ENCODE measurements around the gene ATP11A.

ATP11A gene

GRCh38 chr13:112726016-112726767, 36.4 kb downstream of the ATP11A start:
- DNase-seq: no peak

- no peak for DNase-seq
These were observed 37.7 kb downstream of the ATP11A start for GRCh38 chr13:112727581-112727980.

DNA sequence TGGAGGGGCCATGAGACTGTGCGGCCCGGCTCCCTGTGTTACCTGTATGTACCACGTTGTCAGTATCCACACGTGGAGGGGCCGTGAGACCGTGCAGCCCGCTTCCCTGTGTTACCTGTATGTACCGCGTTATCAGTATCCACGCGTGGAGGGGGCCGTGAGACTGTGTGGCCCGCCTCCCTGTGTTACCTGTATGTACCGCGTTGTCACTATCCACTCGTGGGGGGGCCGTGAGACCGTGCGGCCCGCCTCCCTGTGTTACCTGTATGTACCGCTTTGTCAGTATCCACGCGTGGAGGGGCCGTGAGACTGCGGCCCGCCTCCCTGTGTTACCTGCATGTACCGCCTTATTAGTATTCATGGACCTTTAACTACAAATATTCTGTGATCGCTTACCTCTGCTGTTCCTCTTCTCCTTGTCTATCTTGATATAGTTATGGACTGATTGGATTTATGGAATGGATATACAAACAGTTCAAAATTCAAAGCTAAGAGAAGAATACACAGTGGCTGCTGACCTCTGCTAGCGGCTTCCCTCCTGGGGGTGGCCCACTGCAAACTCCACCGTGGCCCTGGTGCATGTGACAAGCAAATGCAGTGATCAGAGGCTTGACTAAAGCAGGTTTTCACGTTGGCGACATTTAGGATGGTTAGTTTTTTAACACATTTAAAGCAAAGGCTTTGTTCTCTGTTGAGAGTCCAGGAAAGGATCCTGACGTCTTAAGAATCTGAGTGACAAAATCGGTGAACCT, 38.7 kb downstream of the ATP11A start:
- no peak for DNase-seq

DNA sequence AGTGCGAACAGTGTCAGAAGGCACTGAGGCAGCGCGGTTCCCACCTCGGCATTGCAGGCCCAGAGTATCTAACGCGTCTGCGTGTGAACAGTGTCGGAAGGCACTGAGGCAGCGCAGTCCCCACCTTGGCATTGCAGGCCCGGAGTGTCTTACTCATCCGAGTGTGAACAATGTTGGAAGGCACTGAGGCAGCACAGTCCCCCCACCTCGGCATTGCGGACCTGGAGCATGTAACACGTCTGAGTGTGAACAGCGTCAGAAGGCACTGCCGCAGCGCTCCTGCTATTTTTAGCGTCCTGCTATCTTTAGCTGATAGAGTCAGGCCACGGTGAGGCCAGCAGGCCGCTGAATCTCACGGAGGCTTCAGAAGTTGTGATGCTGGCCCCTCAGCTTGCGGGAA, 39.6 kb downstream of the ATP11A start:
- DNase-seq: no peak

DNA sequence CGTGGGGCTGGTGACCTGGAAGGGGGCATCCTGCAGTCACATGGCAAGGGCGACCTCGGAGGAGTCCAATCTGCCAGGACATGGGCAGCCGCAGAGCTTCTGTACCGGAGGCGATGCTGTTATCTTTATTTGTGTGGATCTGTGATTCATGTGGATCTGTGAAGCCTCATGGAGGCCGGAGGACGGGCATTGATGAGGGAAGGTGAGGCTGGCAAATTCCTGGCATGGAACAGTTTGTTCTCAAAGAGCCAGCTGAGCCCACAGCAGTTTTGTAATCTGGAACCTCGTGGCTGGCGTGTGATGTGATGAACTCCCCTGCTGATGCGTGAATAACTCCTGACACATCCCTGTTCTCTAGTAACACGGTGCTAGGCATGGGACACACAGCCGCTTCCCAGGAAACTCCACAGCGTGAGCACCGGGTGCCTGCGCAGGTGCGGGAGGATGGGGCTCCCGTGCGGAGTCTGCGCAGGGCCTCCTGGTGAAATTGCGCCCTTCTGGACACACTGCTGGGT, 40.4 kb downstream of the ATP11A start:
- no peak for DNase-seq

- no peak for DNase-seq
These were observed 42.1 kb downstream of the ATP11A start for GRCh38 chr13:112731667-112732616.

GRCh38 chr13:112732679-112733078, 42.8 kb downstream of the ATP11A start:
- DNase-seq: no peak

DNA sequence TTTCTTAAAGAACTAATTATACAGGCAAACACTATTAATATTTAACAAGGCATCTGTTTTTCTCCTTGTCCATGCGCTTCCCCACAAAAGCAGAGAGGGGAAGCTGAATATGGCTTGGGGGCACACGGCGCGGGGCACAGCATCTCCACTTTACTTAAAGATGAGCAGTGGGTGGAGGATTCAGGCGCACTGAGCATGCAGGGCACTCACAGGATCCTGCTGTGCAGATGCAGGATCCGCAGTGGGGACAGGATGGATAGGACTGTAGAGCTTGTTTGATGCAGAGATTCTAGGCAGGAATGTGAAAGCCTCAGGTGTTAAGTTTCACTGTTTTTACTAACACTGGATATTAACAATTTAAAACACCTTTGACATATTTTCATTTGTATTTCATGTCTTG, 43.3 kb downstream of the ATP11A start:
- DNase-seq: no peak

GRCh38 chr13:112733661-112734379, 44.0 kb downstream of the ATP11A start:
- DNase-seq: no peak

DNA sequence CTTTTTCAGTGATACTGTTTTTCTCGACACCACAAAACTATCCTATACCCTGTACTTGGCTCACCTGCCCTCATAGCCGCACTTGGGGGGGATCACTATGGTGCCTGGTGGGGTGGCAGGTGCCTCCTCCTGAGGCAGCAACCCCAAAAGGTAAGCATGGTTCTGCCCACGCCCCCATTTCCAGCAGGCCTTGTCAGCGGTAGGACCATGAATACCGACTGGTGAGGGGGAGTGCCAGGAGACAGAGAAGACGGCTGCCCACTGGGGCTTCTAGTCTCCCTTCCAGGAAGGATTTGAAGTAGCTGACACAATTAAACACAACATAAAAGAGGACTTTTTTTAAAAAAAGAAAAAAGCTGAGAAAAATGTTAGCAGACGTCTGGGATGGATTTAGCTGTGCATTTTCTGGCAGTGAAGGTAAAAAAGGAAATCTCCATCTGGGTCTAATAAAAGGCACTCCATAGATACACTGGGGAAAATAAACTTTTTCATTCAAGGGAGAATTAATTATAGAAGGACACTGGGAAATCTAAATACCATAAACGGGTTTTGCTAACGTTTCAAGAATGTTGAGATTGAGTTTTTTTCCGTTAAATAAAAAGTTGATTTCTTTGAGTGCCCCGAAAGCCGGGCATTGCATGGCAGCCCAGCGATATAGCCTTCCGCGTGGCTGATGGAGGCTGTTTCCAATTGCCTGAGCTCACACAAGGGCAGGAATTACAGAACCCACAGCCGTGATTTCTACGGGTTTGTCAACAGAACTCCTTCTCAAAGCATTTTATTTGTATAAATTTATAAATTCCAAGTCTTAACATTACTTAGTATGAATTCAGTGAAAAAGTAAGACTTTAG, 45.1 kb downstream of the ATP11A start:
- no peak for DNase-seq

- DNase-seq: no peak
These were observed 46.0 kb downstream of the ATP11A start for GRCh38 chr13:112735791-112736190.

DNA sequence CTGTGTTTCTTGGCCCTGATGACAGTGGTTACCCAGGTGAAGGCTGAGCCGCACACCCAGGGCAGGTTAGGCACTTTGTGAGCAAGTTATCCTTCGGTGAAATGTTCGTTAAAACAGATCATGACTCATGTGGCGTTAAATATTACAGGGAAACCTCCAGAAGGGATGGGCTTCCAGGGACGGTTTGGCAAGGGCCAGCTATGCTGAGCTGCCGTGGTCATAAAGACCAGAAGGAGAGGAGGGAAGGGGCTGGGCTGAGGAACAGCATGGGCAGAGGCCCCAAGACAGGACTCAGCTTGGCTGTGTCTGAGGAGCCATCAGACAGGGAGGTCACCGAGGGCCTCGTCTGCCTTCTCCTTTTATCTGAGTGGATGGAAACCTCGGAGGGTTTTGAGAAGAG, 47.5 kb downstream of the ATP11A start:
- DNase-seq: no peak

- DNase-seq: no peak
These were observed 48.8 kb downstream of the ATP11A start for GRCh38 chr13:112738606-112739005.

DNA sequence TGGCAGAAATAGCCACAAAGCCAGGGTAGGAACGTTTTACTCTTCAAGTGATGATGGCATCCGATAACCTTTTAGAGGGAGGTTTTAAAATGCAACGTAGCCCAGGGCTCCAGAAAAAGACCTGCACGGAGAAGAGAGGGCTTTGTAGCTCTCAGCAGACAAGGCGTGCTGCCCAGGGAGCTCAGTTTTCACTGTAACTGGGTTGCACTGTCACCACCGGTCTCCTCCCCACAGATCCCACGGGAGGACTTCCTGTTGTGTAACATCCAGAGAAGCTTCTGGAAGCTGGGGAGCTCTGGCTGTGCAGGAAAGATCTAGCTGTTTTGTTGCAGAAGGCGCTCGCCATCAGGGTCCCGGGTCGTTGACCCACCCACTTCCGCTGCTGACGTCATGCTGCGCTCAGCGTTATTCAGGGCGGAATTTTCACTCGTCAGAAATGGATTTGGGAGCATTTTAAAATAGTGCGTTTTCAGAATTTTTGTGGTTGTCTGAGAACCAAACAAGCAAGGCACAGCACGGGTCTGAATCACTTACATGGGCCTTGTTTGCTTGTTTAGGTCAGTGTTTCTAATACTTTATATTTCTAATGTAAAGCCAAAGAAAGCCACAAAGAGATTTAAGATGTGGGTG, 50.8 kb downstream of the ATP11A start:
- DNase-seq: peak; percentile 65

DNA sequence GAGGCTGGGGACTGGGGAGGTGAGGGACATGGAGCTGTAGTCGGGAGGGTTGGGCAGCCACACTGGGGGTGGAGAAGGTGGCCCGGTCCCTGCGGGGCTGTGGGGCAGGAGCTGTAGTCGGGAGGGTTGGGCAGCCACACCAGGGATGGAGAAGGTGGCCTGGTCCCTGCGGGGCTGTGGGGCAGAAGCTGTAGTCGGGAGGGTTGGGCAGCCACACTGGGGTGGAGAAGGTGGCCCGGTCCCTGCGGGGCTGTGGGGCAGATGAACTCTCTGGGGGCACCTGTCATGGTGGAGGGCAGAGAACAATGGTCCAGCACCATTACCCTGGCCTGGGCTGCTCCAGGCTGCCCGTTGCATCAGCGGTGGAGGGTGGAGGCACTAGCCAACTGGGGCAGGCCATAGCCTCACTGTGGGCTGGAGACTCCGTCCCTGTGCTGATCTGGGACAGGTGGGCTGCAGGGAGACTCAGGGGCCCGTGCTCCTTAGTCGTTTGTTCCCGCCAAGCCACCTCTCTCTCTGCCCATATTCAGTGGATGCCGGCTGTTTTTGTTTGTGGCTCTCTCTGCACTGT, 51.4 kb downstream of the ATP11A start:
- DNase-seq: no peak

DNA sequence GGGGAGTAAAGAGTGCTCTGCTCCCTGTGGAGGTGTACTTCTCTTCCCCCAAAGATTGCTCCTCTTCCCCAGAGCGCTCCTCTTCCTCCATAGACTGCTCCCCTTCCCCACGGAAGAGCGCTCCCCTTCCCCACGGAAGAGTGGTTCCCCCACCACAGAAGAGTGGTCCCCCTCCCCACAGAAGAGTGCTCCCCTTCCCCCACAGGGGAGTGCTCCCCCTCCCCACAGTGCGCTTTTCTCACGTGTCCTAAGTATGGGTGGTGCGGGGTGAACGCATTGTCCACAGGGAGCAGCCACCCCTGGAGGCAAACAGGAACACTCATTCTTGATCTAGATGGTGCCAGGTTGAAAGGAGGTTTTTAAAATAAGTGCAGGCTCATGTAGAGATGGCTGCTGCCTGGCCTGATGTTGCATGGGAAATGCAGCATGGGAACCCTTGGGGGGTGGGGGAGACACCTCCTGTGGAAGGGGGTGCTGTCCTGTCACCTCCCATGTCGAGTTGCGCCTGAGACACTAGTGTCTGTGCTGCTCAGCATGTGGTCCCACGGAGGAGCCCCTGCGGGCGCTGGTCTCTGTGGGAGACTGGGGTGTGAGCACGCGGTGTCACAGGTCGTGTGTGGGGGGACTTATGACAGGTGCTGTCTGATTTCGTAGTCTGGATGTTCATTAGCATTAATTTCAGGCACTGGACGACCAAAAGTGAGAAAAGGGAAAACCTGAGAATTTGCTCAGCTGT, 52.2 kb downstream of the ATP11A start:
- DNase-seq: no peak

GRCh38 chr13:112742583-112742982, 52.7 kb downstream of the ATP11A start:
- no peak for DNase-seq

GRCh38 chr13:112743451-112744167, 53.8 kb downstream of the ATP11A start:
- DNase-seq: no peak
